ENCODE results near the gene KRTAP3-2.
"Not testable (repeated sequence)": the region's sequence is repeated elsewhere in the genome, so short reads cannot be mapped to it uniquely, and the experiment has no call there.

Gene KRTAP3-2

DNA sequence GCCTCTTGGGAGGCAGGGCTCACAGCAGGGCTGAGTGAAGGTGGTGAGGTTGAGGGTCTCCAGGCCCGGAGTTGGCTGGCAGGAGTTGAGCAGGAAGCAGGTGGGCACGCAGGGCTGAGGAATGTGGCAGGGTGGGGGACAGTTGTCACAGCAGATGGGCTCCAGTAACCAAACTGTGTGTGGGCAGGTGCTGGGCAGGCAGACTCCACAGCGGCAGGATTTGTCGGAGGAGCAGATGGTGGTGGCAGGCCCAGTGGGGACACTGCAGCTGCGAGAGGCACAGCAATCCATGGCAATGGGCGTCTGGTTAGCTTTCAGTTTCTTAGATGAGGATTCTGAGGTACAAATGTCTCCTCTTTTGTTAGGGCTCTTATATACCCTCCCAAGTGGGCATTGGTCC lies at the start of gene KRTAP3-2:
Gene KRTAP3-2 (minus strand): TSS at position 344 of the 400 bp plus-strand sequence. CDS start 53 bp downstream, at position 291.
- not testable (repeated sequence) for DNase-seq

DNA sequence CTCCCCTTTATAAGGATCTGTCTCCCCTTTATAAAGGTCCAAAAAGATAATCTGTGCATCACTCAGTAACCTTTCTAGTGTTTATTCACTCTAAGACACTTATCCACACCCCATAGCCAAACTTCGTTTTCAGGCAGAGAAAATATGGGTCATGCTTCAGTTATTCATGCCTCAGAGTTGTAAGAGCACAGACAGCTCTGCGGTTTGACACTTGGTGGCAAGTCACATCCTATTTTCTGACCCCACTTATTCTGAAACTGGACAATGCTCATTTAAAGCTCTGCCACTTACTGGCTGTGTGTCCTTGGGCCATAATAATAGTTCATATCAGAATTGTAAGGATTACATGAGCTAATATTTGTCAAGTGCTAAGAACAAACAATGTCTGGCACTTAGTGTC lies 49.4 kb upstream of the KRTAP3-2 start:
- DNase-seq = no peak

DNA sequence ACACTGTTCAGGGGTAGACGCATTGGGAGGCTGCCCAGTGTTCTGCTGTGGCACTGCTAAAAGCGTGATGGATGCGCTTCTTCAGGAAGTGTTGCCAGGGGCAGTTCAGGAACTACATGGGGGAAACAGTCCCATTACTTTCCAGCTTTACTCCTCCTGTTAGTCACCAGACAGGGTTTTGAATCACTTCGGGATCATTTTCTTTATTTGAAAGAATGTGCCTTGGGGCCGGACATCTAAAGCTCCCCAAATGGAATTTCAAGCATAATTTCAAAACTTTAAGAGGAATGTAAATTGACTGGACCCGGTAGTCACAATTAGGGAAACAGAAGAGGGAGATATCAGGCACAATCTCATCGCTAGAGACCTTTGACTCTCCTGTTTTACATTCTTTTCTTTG lies 48.7 kb upstream of the KRTAP3-2 start:
- no peak for DNase-seq

GRCh38 chr17:41046735-41047465 lies 47.2 kb upstream of the KRTAP3-2 start, which contains the start of gene KRTAP2-1:
TSS of gene KRTAP2-1 (minus strand) at chr17:41047316. CDS start at chr17:41047267, 49 bp downstream.
- not testable (repeated sequence) for DNase-seq

- no peak for DNase-seq
Observed at GRCh38 chr17:41042953-41043352, 43.2 kb upstream of the KRTAP3-2 start.

- not testable (repeated sequence) for DNase-seq
Observed at GRCh38 chr17:41040783-41041571, 41.3 kb upstream of the KRTAP3-2 start, which contains the start of gene KRTAP1-1. TSS of gene KRTAP1-1 (minus strand) at chr17:41041450. CDS start at chr17:41041397, 53 bp downstream.

DNA sequence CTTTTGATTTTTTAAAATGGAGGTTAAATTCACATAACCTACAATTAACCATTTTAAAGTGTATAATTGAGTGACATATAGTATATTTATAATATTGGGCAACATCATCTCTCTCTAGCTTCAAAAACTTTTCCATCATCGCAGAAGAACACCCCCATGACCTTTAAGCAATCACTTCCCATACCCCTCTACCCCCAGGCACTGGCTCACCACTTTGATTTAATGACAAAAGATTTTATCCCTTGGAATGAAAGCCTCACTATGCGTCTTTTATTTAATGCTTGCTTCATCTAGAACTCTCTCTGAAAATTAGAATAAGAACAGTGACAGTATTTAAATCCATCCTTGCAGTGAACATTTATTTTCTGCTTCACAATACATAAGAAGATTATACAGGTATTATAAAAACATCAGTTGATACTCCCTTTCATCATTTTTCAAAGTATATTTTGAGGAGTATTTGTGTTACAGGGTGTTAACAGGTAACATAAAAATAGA lies 38.2 kb upstream of the KRTAP3-2 start:
- DNase-seq = no peak

GRCh38 chr17:41034346-41034935 lies 34.7 kb upstream of the KRTAP3-2 start, which contains the start of gene KRTAP1-3:
TSS of gene KRTAP1-3 (minus strand) at chr17:41034874. CDS start at chr17:41034821, 53 bp downstream.
- not testable (repeated sequence) for DNase-seq

DNA sequence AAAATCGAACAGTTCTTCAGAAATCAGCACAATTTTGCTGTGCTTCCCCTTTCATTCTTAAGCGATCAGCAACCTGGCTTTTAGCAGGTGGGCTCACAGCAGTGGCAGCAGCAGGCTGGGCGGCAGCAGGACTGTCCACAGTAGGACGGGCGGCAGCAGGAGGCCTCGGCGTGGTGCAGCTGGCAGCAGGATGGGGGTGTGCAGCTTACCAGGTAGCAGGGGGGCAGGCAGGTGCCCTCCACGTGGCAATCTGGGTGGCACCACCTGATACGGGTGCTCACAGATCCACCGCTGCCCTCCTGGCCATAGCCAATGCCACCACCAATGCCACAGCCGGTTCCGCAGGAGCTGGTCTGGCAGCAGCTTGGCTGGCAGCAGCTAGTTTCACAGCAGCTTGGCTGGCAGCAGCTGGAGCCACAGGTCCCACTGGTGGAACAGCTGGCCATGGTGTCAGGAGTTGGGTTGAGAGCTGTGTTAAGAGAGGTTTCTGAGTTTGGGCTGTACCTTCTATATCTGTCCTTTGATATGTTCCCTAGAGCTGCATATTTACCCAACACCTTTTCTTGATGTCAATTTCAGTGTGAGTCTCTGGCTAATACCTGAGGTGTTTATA lies 30.0 kb upstream of the KRTAP3-2 start, which contains the start of gene KRTAP1-4:
Gene KRTAP1-4 (minus strand): TSS at position 563 of the 613 bp plus-strand sequence. CDS start 117 bp downstream, at position 446.
- DNase-seq = no peak

DNA sequence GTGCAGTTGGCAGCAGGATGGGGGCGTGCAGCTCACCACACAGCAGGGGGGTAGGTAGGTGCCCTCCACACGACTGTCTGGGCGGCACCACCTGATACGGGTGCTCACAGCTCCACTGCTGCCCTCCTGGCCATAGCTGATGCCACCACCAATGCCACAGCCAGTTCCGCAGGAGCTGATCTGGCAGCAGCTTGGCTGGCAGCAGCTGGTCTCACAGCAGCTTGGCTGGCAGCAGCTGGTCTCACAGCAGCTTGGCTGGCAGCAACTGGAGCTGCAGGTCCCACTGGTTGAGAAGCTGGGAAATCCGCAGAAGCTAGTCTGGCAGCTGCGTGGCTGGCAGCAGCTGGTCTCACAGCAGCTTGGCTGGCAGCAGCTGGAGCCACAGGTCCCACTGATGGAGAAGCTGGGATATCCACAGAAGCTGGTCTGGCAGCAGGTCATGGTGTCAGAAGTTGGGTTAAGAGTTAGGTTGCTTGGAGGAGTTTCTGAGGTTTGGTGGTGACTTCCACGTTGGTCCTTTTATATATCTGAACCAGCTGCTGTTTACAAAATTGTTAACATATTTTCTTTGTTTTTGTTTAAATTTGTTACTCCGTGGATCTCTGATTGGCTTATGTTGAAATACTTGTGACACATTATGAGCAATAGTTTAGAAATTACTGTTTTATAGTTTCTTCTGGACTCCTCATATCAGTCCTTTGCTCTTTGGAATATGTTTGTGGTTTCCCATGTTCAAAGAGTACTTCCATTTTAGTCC lies 27.2 kb upstream of the KRTAP3-2 start, which contains the start of gene KRTAP1-5:
Gene KRTAP1-5 (minus strand): TSS at position 494 of the 757 bp plus-strand sequence. CDS start 53 bp downstream, at position 441.
- no peak for DNase-seq

DNA sequence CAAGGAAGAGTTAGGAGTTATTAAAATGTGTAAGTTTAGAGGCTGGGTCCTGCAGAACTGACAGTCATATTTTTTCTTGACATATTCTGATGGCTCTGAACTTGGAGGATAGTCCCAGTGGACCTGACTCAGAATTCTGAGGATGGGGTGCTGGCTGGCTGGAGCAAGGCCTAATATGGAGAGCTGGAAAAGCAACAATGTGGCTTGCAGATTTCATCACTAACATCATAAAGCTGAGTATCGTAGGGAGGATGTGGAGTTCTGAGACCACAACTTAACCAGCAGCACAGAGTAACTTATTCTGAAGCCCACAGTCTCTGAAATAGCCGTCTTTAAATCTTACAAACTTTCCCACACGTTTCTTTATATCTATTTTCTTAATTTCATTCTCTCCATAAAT lies 25.0 kb upstream of the KRTAP3-2 start:
- no peak for DNase-seq

- no peak for DNase-seq
Observed at GRCh38 chr17:41020336-41020735, 20.6 kb upstream of the KRTAP3-2 start.

GRCh38 chr17:41019415-41019814 lies 19.7 kb upstream of the KRTAP3-2 start:
- DNase-seq = no peak

DNA sequence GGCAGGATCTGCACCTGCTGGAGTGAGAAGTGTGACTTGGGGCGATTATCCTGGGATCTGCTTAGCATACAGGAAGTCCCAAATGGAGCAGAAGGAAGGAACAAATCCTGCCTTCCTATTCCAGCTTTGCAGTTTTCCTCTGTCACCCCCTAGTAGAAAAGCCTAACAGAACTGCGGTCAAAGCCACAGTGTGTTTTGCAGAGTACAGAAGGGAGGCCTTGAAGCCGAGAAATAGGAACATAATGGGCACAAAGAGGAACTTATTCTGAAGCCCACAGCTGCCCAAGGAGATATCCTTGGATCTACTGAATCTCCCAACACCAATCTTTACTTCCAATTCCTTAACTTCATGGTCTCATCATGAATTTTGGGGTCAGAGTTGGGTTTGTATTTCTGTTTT lies 18.8 kb upstream of the KRTAP3-2 start:
- DNase-seq = no peak

GRCh38 chr17:41016578-41017215 lies 17.0 kb upstream of the KRTAP3-2 start:
- DNase-seq = no peak

GRCh38 chr17:41015454-41015853 lies 15.7 kb upstream of the KRTAP3-2 start:
- DNase-seq = no peak

GRCh38 chr17:41013606-41014005 lies 13.9 kb upstream of the KRTAP3-2 start:
- no peak for DNase-seq

- DNase-seq = no peak
Observed at GRCh38 chr17:41013181-41013580, 13.5 kb upstream of the KRTAP3-2 start.

- DNase-seq = no peak
Observed at GRCh38 chr17:41012326-41013120, 12.8 kb upstream of the KRTAP3-2 start.

- DNase-seq = no peak
Observed at GRCh38 chr17:41010441-41010840, 10.7 kb upstream of the KRTAP3-2 start.
